ENCODE data around the gene DGKI. TPM values are rescaled to one million over a fixed set of nuclear protein-coding genes. Genes with fewer than 3 reads are reported as not detected.

The DGKI gene
- total RNA-seq, result 1 to 10 TPM in 3 of 4 donors, under 1 TPM in 1; 0.66 to 2.9 (median 1.7) TPM

- intact Hi-C loops (cut with DNase I), result no loop called here
- TF ChIP-seq CTCF (IDR thresholded peaks at IDR 0.05) (no peak), POLR2AphosphoS5 (IDR thresholded peaks at IDR 0.05) (no peak), POLR2A (IDR thresholded peaks at IDR 0.05; ENCODE audit: low read depth) (no peak), EP300 (IDR thresholded peaks at IDR 0.05) (no peak)
- Histone ChIP-seq H3K27ac (replicated peaks in 1 of 4) (no peak within 1 kb of the TSS), H3K27me3 (peaks cover 0 to 46% (median 7%) of the 10 kb centered on the region in 4 donors), H3K4me1 (peaks cover 8 to 17% (median 16%) of the 10 kb centered on the region in 4 donors), H3K4me3 (peak within 1 kb of the TSS; percentile 44 to 61 (median 48)), H3K36me3 (no peaks in the 10 kb centered on the region), H3K9me3 (no peaks in the 10 kb centered on the region)
- DNase-seq (ENCODE audit: extremely low spot score), result no peak
- WGBS, result under 1% methylated on average over 31 of the region's 66 CpGs
These were observed at the start of gene DGKI for GRCh38 chr7:137846827-137847567. Gene DGKI (minus strand): TSS chr7:137846974.

- TF ChIP-seq CTCF (IDR thresholded peaks at IDR 0.05) (no peak), POLR2AphosphoS5 (IDR thresholded peaks at IDR 0.05) (no peak), POLR2A (IDR thresholded peaks at IDR 0.05; ENCODE audit: low read depth) (no peak), EP300 (IDR thresholded peaks at IDR 0.05) (no peak)
- Histone ChIP-seq H3K27me3 (no peaks in the 10 kb centered on the region), H3K36me3 (peaks cover 19 to 89% (median 59%) of the 10 kb centered on the region in 4 donors), H3K9me3 (no peaks in the 10 kb centered on the region), H3K27ac (replicated peaks in 1 of 4) (no peak overlapping the region), H3K4me1 (peaks cover 14 to 30% (median 24%) of the 10 kb centered on the region in 4 donors), H3K4me3 (no peak overlapping the region)
- no peak for DNase-seq (ENCODE audit: extremely low spot score)
- WGBS, result 79% methylated on average over 8 of the region's 8 CpGs
- intact Hi-C loops (cut with DNase I), result loop anchor here (5.0 kb wide), 1 partner anchor 288 kb away; no protein-coding TSS in a partner anchor
These were observed 48.8 kb upstream of the DGKI start for GRCh38 chr7:137895301-137896221.

- no peak overlapping the region for H3K27ac ChIP-seq (replicated peaks in 1 of 4)
- no peaks in the 10 kb centered on the region for H3K27me3 ChIP-seq
- no peak overlapping the region for H3K4me3 ChIP-seq
- peaks cover 3 to 20% (median 16%) of the 10 kb centered on the region in 4 donors for H3K4me1 ChIP-seq
- TF ChIP-seq EP300 (IDR thresholded peaks at IDR 0.05) (no peak), POLR2A (IDR thresholded peaks at IDR 0.05; ENCODE audit: low read depth) (no peak)
- no peaks in the 10 kb centered on the region for H3K9me3 ChIP-seq
- intact Hi-C loops (cut with DNase I), result no loop called here
- no peak for DNase-seq (ENCODE audit: extremely low spot score)
- peaks cover 14 to 90% (median 57%) of the 10 kb centered on the region in 4 donors for H3K36me3 ChIP-seq
These were observed 46.5 kb upstream of the DGKI start for GRCh38 chr7:137893143-137893742.

- 71% methylated on average over 4 of the region's 4 CpGs for WGBS
- H3K4me3 ChIP-seq, result no peak overlapping the region
- H3K9me3 ChIP-seq, result no peaks in the 10 kb centered on the region
- no peak for DNase-seq (ENCODE audit: extremely low spot score)
- peaks cover 9 to 35% (median 28%) of the 10 kb centered on the region in 4 donors for H3K4me1 ChIP-seq
- H3K27ac ChIP-seq (replicated peaks in 1 of 4), result no peak overlapping the region
- H3K27me3 ChIP-seq, result no peaks in the 10 kb centered on the region
- TF ChIP-seq CTCF (IDR thresholded peaks at IDR 0.05) (no peak), POLR2AphosphoS5 (IDR thresholded peaks at IDR 0.05) (no peak), POLR2A (IDR thresholded peaks at IDR 0.05; ENCODE audit: low read depth) (no peak), EP300 (IDR thresholded peaks at IDR 0.05) (no peak)
- intact Hi-C loops (cut with DNase I), result no loop called here
- peaks cover 14 to 84% (median 47%) of the 10 kb centered on the region in 4 donors for H3K36me3 ChIP-seq
These were observed 44.4 kb upstream of the DGKI start for GRCh38 chr7:137891016-137891655.
